Measurements from ENCODE around the gene TM4SF1. TPM values are rescaled to one million over a fixed set of nuclear protein-coding genes. Genes with fewer than 3 reads are reported as not detected.

Gene TM4SF1
- total RNA-seq, 1 experiment from 2014 or later, result not detected

- Histone ChIP-seq H4K20me1 (ENCODE audit: insufficient read depth, low read depth, low read length) (no peaks in the 10 kb centered on the region), H3K36me3 (ENCODE audit: insufficient read depth, low read length) (no peaks in the 10 kb centered on the region), H3K9me3 (ENCODE audit: low read length) (no peaks in the 10 kb centered on the region), H3K9ac (ENCODE audit: low read length) (no peak overlapping the region), H3K9me2 (replicated peaks; ENCODE audit: insufficient read depth, low read length) (no peaks in the 10 kb centered on the region), H2AFZ (ENCODE audit: low read length) (no peak overlapping the region), H3K4me3 (ENCODE audit: low read length) (no peak overlapping the region), H3K4me1 (ENCODE audit: low read length) (peaks cover 6% of the 10 kb centered on the region), H3K4me2 (ENCODE audit: low read depth, low read length, poor library complexity, severe bottlenecking) (no peak overlapping the region), H3K27me3 (ENCODE audit: low read length) (no peaks in the 10 kb centered on the region), H3K79me2 (ENCODE audit: low read length) (no peaks in the 10 kb centered on the region), H3K27ac (ENCODE audit: low read length) (no peak overlapping the region)
- no peak for DNase-seq
These were observed 37.2 kb upstream of the TM4SF1 start for GRCh38 chr3:149414557-149415231.

DNA sequence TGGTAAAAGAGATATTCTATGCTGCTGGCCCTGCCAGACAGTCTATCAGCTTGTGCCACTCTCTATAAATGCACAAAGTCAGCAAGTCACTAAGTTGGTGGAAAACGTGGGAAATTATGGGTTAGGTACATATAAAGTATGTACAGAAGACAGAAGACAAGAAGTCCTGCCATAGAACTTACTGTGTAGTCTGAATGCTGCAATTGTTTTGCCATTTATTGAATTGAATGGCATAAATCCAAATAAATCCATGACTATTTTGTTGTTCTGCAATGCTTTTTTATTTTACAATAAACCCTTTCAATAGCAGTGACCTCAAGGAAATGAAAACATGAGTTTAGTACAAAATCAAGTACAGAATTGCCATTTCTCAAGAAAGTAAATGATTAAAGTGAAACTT, 34.1 kb upstream of the TM4SF1 start:
- DNase-seq, result no peak
- Histone ChIP-seq H3K27ac (ENCODE audit: low read length) (no peak overlapping the region), H3K4me2 (ENCODE audit: low read depth, low read length, poor library complexity, severe bottlenecking) (no peak overlapping the region)

GRCh38 chr3:149409351-149409750, 31.9 kb upstream of the TM4SF1 start:
- Histone ChIP-seq H3K27me3 (ENCODE audit: low read length) (no peaks in the 10 kb centered on the region), H3K9me3 (ENCODE audit: low read length) (no peaks in the 10 kb centered on the region), H4K20me1 (ENCODE audit: insufficient read depth, low read depth, low read length) (no peaks in the 10 kb centered on the region), H3K27ac (ENCODE audit: low read length) (no peak overlapping the region), H3K4me2 (ENCODE audit: low read depth, low read length, poor library complexity, severe bottlenecking) (no peak overlapping the region), H3K4me3 (ENCODE audit: low read length) (no peak overlapping the region), H3K4me1 (ENCODE audit: low read length) (no peaks in the 10 kb centered on the region), H2AFZ (ENCODE audit: low read length) (no peak overlapping the region), H3K79me2 (ENCODE audit: low read length) (no peaks in the 10 kb centered on the region), H3K9me2 (replicated peaks; ENCODE audit: insufficient read depth, low read length) (no peaks in the 10 kb centered on the region), H3K9ac (ENCODE audit: low read length) (no peak overlapping the region), H3K36me3 (ENCODE audit: insufficient read depth, low read length) (no peaks in the 10 kb centered on the region)
- DNase-seq, result no peak

More for the DNA sequence above, 34.1 kb upstream of the TM4SF1 start:
- no peaks in the 10 kb centered on the region for H3K9me3 ChIP-seq (ENCODE audit: low read length)
- no peak overlapping the region for H3K4me3 ChIP-seq (ENCODE audit: low read length)
- H3K79me2 ChIP-seq (ENCODE audit: low read length), result no peaks in the 10 kb centered on the region
- no peaks in the 10 kb centered on the region for H4K20me1 ChIP-seq (ENCODE audit: insufficient read depth, low read depth, low read length)
- H3K9ac ChIP-seq (ENCODE audit: low read length), result no peak overlapping the region
- H2AFZ ChIP-seq (ENCODE audit: low read length), result no peak overlapping the region
- no peaks in the 10 kb centered on the region for H3K9me2 ChIP-seq (replicated peaks; ENCODE audit: insufficient read depth, low read length)
- no peaks in the 10 kb centered on the region for H3K4me1 ChIP-seq (ENCODE audit: low read length)
- H3K27me3 ChIP-seq (ENCODE audit: low read length), result no peaks in the 10 kb centered on the region
- H3K36me3 ChIP-seq (ENCODE audit: insufficient read depth, low read length), result no peaks in the 10 kb centered on the region

- Histone ChIP-seq H3K4me1 (ENCODE audit: low read length) (no peaks in the 10 kb centered on the region), H3K27ac (ENCODE audit: low read length) (no peak overlapping the region), H2AFZ (ENCODE audit: low read length) (no peak overlapping the region), H3K4me2 (ENCODE audit: low read depth, low read length, poor library complexity, severe bottlenecking) (no peak overlapping the region), H3K9me3 (ENCODE audit: low read length) (no peaks in the 10 kb centered on the region), H3K27me3 (ENCODE audit: low read length) (no peaks in the 10 kb centered on the region), H3K79me2 (ENCODE audit: low read length) (no peaks in the 10 kb centered on the region), H4K20me1 (ENCODE audit: insufficient read depth, low read depth, low read length) (no peaks in the 10 kb centered on the region), H3K9me2 (replicated peaks; ENCODE audit: insufficient read depth, low read length) (no peaks in the 10 kb centered on the region), H3K4me3 (ENCODE audit: low read length) (no peak overlapping the region), H3K9ac (ENCODE audit: low read length) (no peak overlapping the region), H3K36me3 (ENCODE audit: insufficient read depth, low read length) (no peaks in the 10 kb centered on the region)
- DNase-seq, result no peak
These were observed 30.4 kb upstream of the TM4SF1 start for GRCh38 chr3:149407898-149408297.

DNA sequence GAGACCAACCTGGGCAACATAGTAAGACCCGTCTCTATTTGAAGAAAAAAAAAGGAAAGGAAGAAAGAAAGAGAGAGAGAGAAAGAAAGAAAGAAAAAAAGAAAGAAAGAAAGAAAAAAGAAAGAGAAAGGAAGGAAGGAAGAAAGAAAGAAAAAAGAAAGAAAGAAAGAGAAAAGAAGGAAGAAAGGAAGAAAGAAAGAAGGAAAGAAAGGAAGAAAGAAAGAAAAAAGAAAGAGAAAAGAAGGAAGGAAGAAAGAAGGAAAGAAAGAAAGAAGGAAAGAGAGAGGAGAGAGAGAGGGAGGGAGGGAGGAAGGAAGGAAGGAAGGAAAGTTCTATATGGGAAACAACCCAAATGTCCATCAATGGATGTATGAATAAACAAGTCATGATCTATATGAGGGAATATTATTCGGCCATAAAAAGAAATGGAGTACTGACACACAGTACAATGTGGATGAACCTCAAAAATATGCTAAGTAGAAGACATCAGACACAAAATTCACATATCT, 28.8 kb upstream of the TM4SF1 start:
- H3K9me2 ChIP-seq (replicated peaks; ENCODE audit: insufficient read depth, low read length), result no peaks in the 10 kb centered on the region
- H3K36me3 ChIP-seq (ENCODE audit: insufficient read depth, low read length), result no peaks in the 10 kb centered on the region
- H3K4me2 ChIP-seq (ENCODE audit: low read depth, low read length, poor library complexity, severe bottlenecking), result no peak overlapping the region
- no peaks in the 10 kb centered on the region for H3K9me3 ChIP-seq (ENCODE audit: low read length)
- no peaks in the 10 kb centered on the region for H3K79me2 ChIP-seq (ENCODE audit: low read length)
- H3K27ac ChIP-seq (ENCODE audit: low read length), result no peak overlapping the region
- H3K4me3 ChIP-seq (ENCODE audit: low read length), result no peak overlapping the region
- no peak overlapping the region for H3K9ac ChIP-seq (ENCODE audit: low read length)
- H2AFZ ChIP-seq (ENCODE audit: low read length), result no peak overlapping the region
- H3K27me3 ChIP-seq (ENCODE audit: low read length), result no peaks in the 10 kb centered on the region
- DNase-seq, result no peak
- no peaks in the 10 kb centered on the region for H4K20me1 ChIP-seq (ENCODE audit: insufficient read depth, low read depth, low read length)
- no peaks in the 10 kb centered on the region for H3K4me1 ChIP-seq (ENCODE audit: low read length)

GRCh38 chr3:149403443-149403842, 26.0 kb upstream of the TM4SF1 start:
- H3K9ac ChIP-seq (ENCODE audit: low read length), result no peak overlapping the region
- no peaks in the 10 kb centered on the region for H3K9me3 ChIP-seq (ENCODE audit: low read length)
- no peak overlapping the region for H3K27ac ChIP-seq (ENCODE audit: low read length)
- H3K4me2 ChIP-seq (ENCODE audit: low read depth, low read length, poor library complexity, severe bottlenecking), result no peak overlapping the region
- H3K9me2 ChIP-seq (replicated peaks; ENCODE audit: insufficient read depth, low read length), result no peaks in the 10 kb centered on the region
- H3K4me1 ChIP-seq (ENCODE audit: low read length), result no peaks in the 10 kb centered on the region
- 0 out of 2 replicates have a peak, but pooled peaks cover 4% of the 10 kb centered on the region for H3K27me3 ChIP-seq (ENCODE audit: low read length)
- no peak overlapping the region for H3K4me3 ChIP-seq (ENCODE audit: low read length)
- no peak for DNase-seq
- no peaks in the 10 kb centered on the region for H3K79me2 ChIP-seq (ENCODE audit: low read length)
- no peak overlapping the region for H2AFZ ChIP-seq (ENCODE audit: low read length)
- no peaks in the 10 kb centered on the region for H3K36me3 ChIP-seq (ENCODE audit: insufficient read depth, low read length)
- no peaks in the 10 kb centered on the region for H4K20me1 ChIP-seq (ENCODE audit: insufficient read depth, low read depth, low read length)

GRCh38 chr3:149402481-149402880, 25.0 kb upstream of the TM4SF1 start:
- H3K4me2 ChIP-seq (ENCODE audit: low read depth, low read length, poor library complexity, severe bottlenecking), result no peak overlapping the region
- H3K9ac ChIP-seq (ENCODE audit: low read length), result no peak overlapping the region
- no peaks in the 10 kb centered on the region for H3K9me3 ChIP-seq (ENCODE audit: low read length)
- no peaks in the 10 kb centered on the region for H4K20me1 ChIP-seq (ENCODE audit: insufficient read depth, low read depth, low read length)
- no peaks in the 10 kb centered on the region for H3K79me2 ChIP-seq (ENCODE audit: low read length)
- no peaks in the 10 kb centered on the region for H3K36me3 ChIP-seq (ENCODE audit: insufficient read depth, low read length)
- H3K4me3 ChIP-seq (ENCODE audit: low read length), result no peak overlapping the region
- no peak overlapping the region for H3K27ac ChIP-seq (ENCODE audit: low read length)
- H3K4me1 ChIP-seq (ENCODE audit: low read length), result no peaks in the 10 kb centered on the region
- H3K9me2 ChIP-seq (replicated peaks; ENCODE audit: insufficient read depth, low read length), result no peaks in the 10 kb centered on the region
- H3K27me3 ChIP-seq (ENCODE audit: low read length), result 0 out of 2 replicates have a peak, but pooled peaks cover 4% of the 10 kb centered on the region
- H2AFZ ChIP-seq (ENCODE audit: low read length), result no peak overlapping the region
- DNase-seq, result no peak

DNA sequence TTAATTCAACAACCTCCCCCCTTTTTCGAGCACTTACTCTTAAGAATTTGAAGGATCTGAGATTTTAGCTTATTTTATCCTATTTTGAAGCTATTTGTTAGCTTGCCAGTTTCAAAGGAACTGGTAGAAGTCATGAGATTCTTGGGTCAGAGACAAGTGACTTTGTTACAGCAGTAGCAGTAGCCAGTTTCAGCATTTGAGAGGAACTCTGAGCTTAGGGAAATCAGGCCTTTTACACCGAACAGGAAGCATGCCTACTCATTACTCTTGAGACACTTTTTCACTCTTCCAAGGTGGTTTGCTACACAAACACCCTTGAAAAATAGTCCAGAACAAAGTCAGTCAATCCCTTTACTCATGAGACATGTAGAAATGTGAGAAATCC, 24.5 kb upstream of the TM4SF1 start:
- no peak overlapping the region for H3K9ac ChIP-seq (ENCODE audit: low read length)
- no peak overlapping the region for H2AFZ ChIP-seq (ENCODE audit: low read length)
- H3K79me2 ChIP-seq (ENCODE audit: low read length), result no peaks in the 10 kb centered on the region
- no peak for DNase-seq
- H3K27me3 ChIP-seq (ENCODE audit: low read length), result 0 out of 2 replicates have a peak, but pooled peaks cover 4% of the 10 kb centered on the region
- no peaks in the 10 kb centered on the region for H4K20me1 ChIP-seq (ENCODE audit: insufficient read depth, low read depth, low read length)
- H3K9me3 ChIP-seq (ENCODE audit: low read length), result no peaks in the 10 kb centered on the region
- no peak overlapping the region for H3K4me3 ChIP-seq (ENCODE audit: low read length)
- H3K4me1 ChIP-seq (ENCODE audit: low read length), result no peaks in the 10 kb centered on the region
- H3K27ac ChIP-seq (ENCODE audit: low read length), result no peak overlapping the region
- no peaks in the 10 kb centered on the region for H3K36me3 ChIP-seq (ENCODE audit: insufficient read depth, low read length)
- H3K4me2 ChIP-seq (ENCODE audit: low read depth, low read length, poor library complexity, severe bottlenecking), result no peak overlapping the region
- no peaks in the 10 kb centered on the region for H3K9me2 ChIP-seq (replicated peaks; ENCODE audit: insufficient read depth, low read length)

All from Karpas-422 (cell line).